GM12872 (cell line): ENCODE results near the gene MPL.

ENCODE experiments used
- TF ChIP-seq, protein P1 (sequence below): IDR thresholded peaks from 3 replicates; pipeline ENCODE4 v1.5.1; 2011; ENCODE audit warnings: low read depth, mild to moderate bottlenecking, low read length, moderate library complexity; ENCODE audit not compliant: insufficient read depth

MPL gene

DNA sequence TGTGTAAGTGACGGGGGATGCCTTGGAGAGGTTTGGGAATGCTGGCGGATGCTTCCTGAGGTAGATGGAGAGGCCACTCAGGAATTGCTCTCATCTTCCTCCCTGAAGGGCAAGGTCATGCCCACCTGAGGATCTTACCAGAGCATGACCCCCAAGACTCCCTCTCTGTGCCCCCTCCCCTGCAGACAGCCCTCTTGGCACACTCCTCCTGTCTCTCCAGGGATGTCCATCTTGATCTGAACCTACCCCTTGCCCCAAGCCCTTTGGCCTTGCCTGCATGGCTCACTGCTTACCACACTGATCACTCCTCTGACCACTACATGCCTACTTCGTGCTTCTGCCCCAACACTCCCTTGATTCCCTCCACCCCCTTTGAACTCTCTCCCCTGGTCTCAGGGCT is 17.9 kb upstream of the MPL start:
- TF ChIP-seq, protein P1, sequence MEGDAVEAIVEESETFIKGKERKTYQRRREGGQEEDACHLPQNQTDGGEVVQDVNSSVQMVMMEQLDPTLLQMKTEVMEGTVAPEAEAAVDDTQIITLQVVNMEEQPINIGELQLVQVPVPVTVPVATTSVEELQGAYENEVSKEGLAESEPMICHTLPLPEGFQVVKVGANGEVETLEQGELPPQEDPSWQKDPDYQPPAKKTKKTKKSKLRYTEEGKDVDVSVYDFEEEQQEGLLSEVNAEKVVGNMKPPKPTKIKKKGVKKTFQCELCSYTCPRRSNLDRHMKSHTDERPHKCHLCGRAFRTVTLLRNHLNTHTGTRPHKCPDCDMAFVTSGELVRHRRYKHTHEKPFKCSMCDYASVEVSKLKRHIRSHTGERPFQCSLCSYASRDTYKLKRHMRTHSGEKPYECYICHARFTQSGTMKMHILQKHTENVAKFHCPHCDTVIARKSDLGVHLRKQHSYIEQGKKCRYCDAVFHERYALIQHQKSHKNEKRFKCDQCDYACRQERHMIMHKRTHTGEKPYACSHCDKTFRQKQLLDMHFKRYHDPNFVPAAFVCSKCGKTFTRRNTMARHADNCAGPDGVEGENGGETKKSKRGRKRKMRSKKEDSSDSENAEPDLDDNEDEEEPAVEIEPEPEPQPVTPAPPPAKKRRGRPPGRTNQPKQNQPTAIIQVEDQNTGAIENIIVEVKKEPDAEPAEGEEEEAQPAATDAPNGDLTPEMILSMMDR: no peak

- TF ChIP-seq, protein P1: no peak
These were observed 16.2 kb upstream of the MPL start for GRCh38 chr1:43321331-43321891.

DNA sequence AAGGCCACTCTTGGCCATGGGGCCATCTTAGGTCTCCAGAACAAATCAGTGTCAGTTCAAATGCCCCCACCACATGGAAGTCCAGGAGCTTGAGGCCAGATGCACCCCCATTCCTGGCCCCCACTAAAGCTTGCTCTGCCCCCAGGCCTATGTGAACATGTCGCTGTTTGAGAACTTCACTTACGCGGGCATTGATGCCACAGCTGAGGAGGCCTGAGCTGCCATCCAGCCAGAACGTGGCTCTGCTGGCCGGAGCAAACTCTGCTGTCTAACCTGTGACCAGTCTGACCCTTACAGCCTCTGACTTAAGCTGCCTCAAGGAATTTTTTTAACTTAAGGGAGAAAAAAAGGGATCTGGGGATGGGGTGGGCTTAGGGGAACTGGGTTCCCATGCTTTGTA is 15.1 kb upstream of the MPL start:
- TF ChIP-seq, protein P1: no peak

- TF ChIP-seq, protein P1: no peak
These were observed 12.8 kb upstream of the MPL start for GRCh38 chr1:43324810-43325209.

- TF ChIP-seq, protein P1: no peak
These were observed 12.2 kb upstream of the MPL start for GRCh38 chr1:43325381-43325780.

GRCh38 chr1:43327549-43328292 is 9.9 kb upstream of the MPL start:
- TF ChIP-seq, protein P1: no peak

- TF ChIP-seq, protein P1: no peak
These were observed 7.4 kb upstream of the MPL start for GRCh38 chr1:43329995-43330751.
